Large intestine (tissue), 3 donors: Measurements from ENCODE around the gene ULK4. TPM values are rescaled to one million over a fixed set of nuclear protein-coding genes. Genes with fewer than 3 reads are reported as not detected.

Experiments
- DNase-seq, 2 donors: peaks; one replicate each; pipeline versions ENCODE4 v3.0.0 to v3.0.0-alpha.2; 2013
- H3K27ac ChIP-seq: one replicate; pipeline ENCODE4 v1.5.1; 2013; ENCODE audit warnings: low read length
- H3K27me3 ChIP-seq: 2 replicates; pipeline ENCODE4 v1.6.1; 2013; ENCODE audit warnings: low read length; ENCODE audit not compliant: control insufficient read depth, insufficient read depth
- H3K36me3 ChIP-seq: 2 replicates; pipeline ENCODE4 v1.6.1; 2013; ENCODE audit warnings: low read length; ENCODE audit not compliant: control insufficient read depth, insufficient read depth
- H3K4me1 ChIP-seq: one replicate; pipeline ENCODE4 v1.6.1; 2013; ENCODE audit warnings: low read length; ENCODE audit not compliant: control insufficient read depth, insufficient read depth
- H3K4me3 ChIP-seq: one replicate; pipeline ENCODE4 v1.5.1; 2013; ENCODE audit warnings: low read length
- H3K9me3 ChIP-seq: one replicate; pipeline ENCODE4 v1.6.1; 2013; ENCODE audit warnings: mild to moderate bottlenecking, low read depth, low read length, moderate library complexity; ENCODE audit not compliant: control insufficient read depth
- WGBS: methylation state at CpG from one replicate; pipeline ENCODE4 v1.1.5; 2013; ENCODE audit warnings: low lambda C conversion rate; ENCODE audit not compliant: insufficient coverage; 5-methylcytosine and 5-hydroxymethylcytosine counted together
- polyA plus RNA-seq: library from polyadenylated mRNA; unstranded; fragments of 120-200 nt; gene quantifications from one replicate; pipeline ENCODE4 v1.2.1, GENCODE V29; 2013

The ULK4 gene
- polyA plus RNA-seq, 1 donor, result 2.1 TPM

- peaks cover 4% of the 10 kb centered on the region for H3K4me1 ChIP-seq
- DNase-seq, result peak; percentile 17 to 69
- H3K36me3 ChIP-seq, result no peaks in the 10 kb centered on the region
- H3K4me3 ChIP-seq, result peak overlapping the region; percentile 100
- H3K27ac ChIP-seq, result peak overlapping the region; percentile 86
- no CpG with 5 or more reads among the region's 45 CpGs for WGBS
- H3K27me3 ChIP-seq, result no peaks in the 10 kb centered on the region
- H3K9me3 ChIP-seq, result no peaks in the 10 kb centered on the region
Observed at GRCh38 chr3:41960826-41961750, 815 bp downstream of the ULK4 start.

- H3K27me3 ChIP-seq, result no peaks in the 10 kb centered on the region
- no peak for DNase-seq
Observed at GRCh38 chr3:41956574-41956973, 5.3 kb downstream of the ULK4 start.

GRCh38 chr3:41955192-41955591 is 6.7 kb downstream of the ULK4 start:
- H3K4me3 ChIP-seq, result no peak overlapping the region
- H3K4me1 ChIP-seq, result no peaks in the 10 kb centered on the region
- no CpG with 5 or more reads among the region's 18 CpGs for WGBS
- H3K36me3 ChIP-seq, result no peaks in the 10 kb centered on the region
- H3K27me3 ChIP-seq, result no peaks in the 10 kb centered on the region
- H3K9me3 ChIP-seq, result no peaks in the 10 kb centered on the region
- no peak for DNase-seq
- no peak overlapping the region for H3K27ac ChIP-seq

More at GRCh38 chr3:41956574-41956973, 5.3 kb downstream of the ULK4 start:
- no peak overlapping the region for H3K4me3 ChIP-seq
- H3K27ac ChIP-seq, result no peak overlapping the region
- peaks cover 4% of the 10 kb centered on the region for H3K4me1 ChIP-seq
- H3K9me3 ChIP-seq, result no peaks in the 10 kb centered on the region
- no peaks in the 10 kb centered on the region for H3K36me3 ChIP-seq

- Histone ChIP-seq H3K9me3 (no peaks in the 10 kb centered on the region), H3K27ac (no peak overlapping the region), H3K4me3 (no peak overlapping the region), H3K36me3 (no peaks in the 10 kb centered on the region), H3K27me3 (no peaks in the 10 kb centered on the region), H3K4me1 (no peaks in the 10 kb centered on the region)
- WGBS, result 96% methylated on average over 3 of the region's 3 CpGs
- no peak for DNase-seq
Observed at GRCh38 chr3:41943311-41943843, 18.5 kb downstream of the ULK4 start.

GRCh38 chr3:41940393-41940792 is 21.5 kb downstream of the ULK4 start:
- H3K4me3 ChIP-seq, result no peak overlapping the region
- H3K4me1 ChIP-seq, result no peaks in the 10 kb centered on the region
- no peak overlapping the region for H3K27ac ChIP-seq
- no peaks in the 10 kb centered on the region for H3K27me3 ChIP-seq
- no peaks in the 10 kb centered on the region for H3K36me3 ChIP-seq
- no peak for DNase-seq
- no peaks in the 10 kb centered on the region for H3K9me3 ChIP-seq

- no peak for DNase-seq
- H3K36me3 ChIP-seq, result no peaks in the 10 kb centered on the region
- H3K9me3 ChIP-seq, result no peaks in the 10 kb centered on the region
- no CpG with 5 or more reads among the region's 1 CpG for WGBS
- no peak overlapping the region for H3K27ac ChIP-seq
- H3K4me1 ChIP-seq, result no peaks in the 10 kb centered on the region
- H3K27me3 ChIP-seq, result no peaks in the 10 kb centered on the region
- no peak overlapping the region for H3K4me3 ChIP-seq
Observed at GRCh38 chr3:41936384-41936783, 25.5 kb downstream of the ULK4 start.

GRCh38 chr3:41933154-41933676 is 28.7 kb downstream of the ULK4 start:
- no peak overlapping the region for H3K27ac ChIP-seq
- H3K4me3 ChIP-seq, result no peak overlapping the region
- H3K36me3 ChIP-seq, result no peaks in the 10 kb centered on the region
- 100% methylated on average over 1 of the region's 3 CpGs for WGBS
- DNase-seq, result no peak
- H3K27me3 ChIP-seq, result no peaks in the 10 kb centered on the region
- H3K9me3 ChIP-seq, result no peaks in the 10 kb centered on the region
- no peaks in the 10 kb centered on the region for H3K4me1 ChIP-seq

- WGBS, result no CpG with 5 or more reads among the region's 2 CpGs
- Histone ChIP-seq H3K4me1 (no peaks in the 10 kb centered on the region), H3K9me3 (no peaks in the 10 kb centered on the region), H3K4me3 (no peak overlapping the region), H3K36me3 (no peaks in the 10 kb centered on the region), H3K27me3 (no peaks in the 10 kb centered on the region), H3K27ac (no peak overlapping the region)
- no peak for DNase-seq
Observed at GRCh38 chr3:41932464-41932863, 29.4 kb downstream of the ULK4 start.

- Histone ChIP-seq H3K27me3 (no peaks in the 10 kb centered on the region), H3K9me3 (no peaks in the 10 kb centered on the region), H3K4me3 (no peak overlapping the region), H3K4me1 (no peaks in the 10 kb centered on the region), H3K27ac (no peak overlapping the region), H3K36me3 (no peaks in the 10 kb centered on the region)
- no peak for DNase-seq
- no CpG with 5 or more reads among the region's 5 CpGs for WGBS
Observed at GRCh38 chr3:41920406-41920965, 41.4 kb downstream of the ULK4 start.

- H3K4me1 ChIP-seq, result no peaks in the 10 kb centered on the region
- WGBS, result no CpG with 5 or more reads among the region's 1 CpG
- no peaks in the 10 kb centered on the region for H3K9me3 ChIP-seq
- H3K36me3 ChIP-seq, result no peaks in the 10 kb centered on the region
- H3K27me3 ChIP-seq, result no peaks in the 10 kb centered on the region
- no peak overlapping the region for H3K4me3 ChIP-seq
- H3K27ac ChIP-seq, result no peak overlapping the region
- peak; percentile 20 to 49 for DNase-seq
Observed at GRCh38 chr3:41915353-41915752, 46.5 kb downstream of the ULK4 start.
